Fibroblast of lung (primary cell): Measurements from ENCODE around the gene STRC. TPM values are rescaled to one million over a fixed set of nuclear protein-coding genes. Genes with fewer than 3 reads are reported as not detected.
A peak's percentile ranks its signal among the peaks of the same experiment; 100 is the strongest.
"Not testable (repeated sequence)": the region's sequence is repeated elsewhere in the genome, so short reads cannot be mapped to it uniquely, and the experiment has no call there.

Experiments
- DNase-seq, 2 donors: peaks; one replicate each; pipeline versions ENCODE4 v3.0.0 to v3.0.0-alpha.2; 2010; ENCODE audit warnings: low read depth in 2 of 2
- H2AFZ ChIP-seq: 2 replicates; pipeline ENCODE4 v1.5.1; 2012; ENCODE audit warnings: low read length, control low read depth, inconsistent platforms
- H3K27ac ChIP-seq: 2 replicates; pipeline ENCODE4 v1.5.1; 2011; ENCODE audit warnings: low read length, control low read depth; ENCODE audit not compliant: insufficient read depth
- H3K27me3 ChIP-seq: 2 replicates; pipeline ENCODE4 v1.5.1; 2011; ENCODE audit warnings: mild to moderate bottlenecking, low read length; ENCODE audit not compliant: control insufficient read depth, insufficient read depth
- H3K36me3 ChIP-seq: 2 replicates; pipeline ENCODE4 v1.5.1; 2011; ENCODE audit warnings: low read length; ENCODE audit not compliant: control insufficient read depth, insufficient read depth
- H3K4me1 ChIP-seq: 2 replicates; pipeline ENCODE4 v1.5.1; 2011; ENCODE audit warnings: low read length; ENCODE audit not compliant: control insufficient read depth, insufficient read depth; ENCODE audit errors: extremely low read depth
- H3K4me2 ChIP-seq: 2 replicates; pipeline ENCODE4 v1.5.1; 2011; ENCODE audit warnings: low read length, control low read depth; ENCODE audit not compliant: insufficient read depth; ENCODE audit errors: extremely low read depth
- H3K4me3 ChIP-seq, 4 experiments: fragments of 200-600 bp in 1 of 4; sonication (generic) in 1 of 4; replicated peaks in 1 of 4; 2 replicates each; pipeline ENCODE4 v1.5.1; 2011 to 2016; ENCODE audit warnings: low read length in 4 of 4, low read depth in 3 of 4, mild to moderate bottlenecking in 3 of 4, control low read depth in 2 of 4, inconsistent platforms in 1 of 4, mixed read lengths in 1 of 4; ENCODE audit not compliant: insufficient read depth in 1 of 4; ENCODE audit errors: control extremely low read depth in 1 of 4
- H3K79me2 ChIP-seq: 2 replicates; pipeline ENCODE4 v1.5.1; 2012; ENCODE audit warnings: mild to moderate bottlenecking, low read length, inconsistent platforms; ENCODE audit not compliant: control insufficient read depth, insufficient read depth
- H3K9ac ChIP-seq: 2 replicates; pipeline ENCODE4 v1.5.1; 2011; ENCODE audit warnings: mild to moderate bottlenecking, low read length, control low read depth; ENCODE audit not compliant: insufficient read depth
- H3K9me3 ChIP-seq: 2 replicates; pipeline ENCODE4 v1.5.1; 2012; ENCODE audit warnings: low read depth, low read length; ENCODE audit not compliant: control insufficient read depth, insufficient read depth
- H4K20me1 ChIP-seq: 2 replicates; pipeline ENCODE4 v1.5.1; 2011; ENCODE audit warnings: low read length; ENCODE audit not compliant: control insufficient read depth, insufficient read depth; ENCODE audit errors: extremely low read depth
- polyA plus RNA-seq, 2 donors: library from polyadenylated mRNA; depleted of rRNA in 1 of 2; stranded (reverse) in 1 of 2; unstranded in 1 of 2; fragments of >200 nt; gene quantifications; 2 replicates each; pipeline ENCODE4 v1.2.1, GENCODE V29; 2011 to 2012; ENCODE audit warnings: missing spikeins in 1 of 2
- total RNA-seq: library from RNA; depleted of rRNA; stranded (reverse); fragments of >200 nt; gene quantifications from 2 replicates; pipeline ENCODE4 v1.2.1, GENCODE V29; 2014

The STRC gene
- total and polyA plus RNA-seq, 2 donors (not counting 1 experiment from before 2014, with no cell fraction given): 0.17 TPM; not detected in 1

DNA sequence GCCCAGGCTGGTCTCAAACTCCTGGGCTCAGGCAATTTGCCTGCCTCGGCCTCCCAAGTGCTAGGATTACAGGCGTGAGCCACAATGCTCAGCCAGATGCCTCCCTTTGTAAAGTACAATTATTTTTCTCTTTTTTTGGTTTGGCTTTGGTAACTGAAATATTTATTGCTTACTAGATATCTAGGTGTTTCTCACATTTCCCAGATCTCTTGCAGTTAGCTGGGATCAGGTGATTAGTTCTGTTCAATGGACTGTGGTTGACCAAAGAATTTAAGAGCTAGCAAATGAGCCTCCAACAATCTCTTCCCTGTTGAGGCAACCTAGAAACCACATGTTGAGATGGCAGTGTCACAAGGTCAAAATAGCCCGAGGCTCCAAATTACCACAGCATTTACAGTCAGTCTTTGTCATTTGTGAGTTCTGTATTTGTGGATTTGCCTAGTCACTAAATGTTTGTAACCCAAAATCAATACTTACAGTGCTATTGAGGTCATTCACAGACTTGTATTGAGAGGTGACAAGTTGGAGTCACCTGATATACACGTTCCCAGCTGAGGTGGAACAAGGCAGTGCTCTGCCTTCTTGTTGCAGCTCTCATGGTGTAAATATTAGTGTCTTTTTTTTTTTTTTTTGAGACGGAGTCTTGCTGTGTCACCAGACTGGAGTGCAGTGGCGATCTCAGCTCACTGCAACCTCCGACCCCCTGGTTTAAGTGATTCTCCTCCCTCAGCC lies 3.6 kb upstream of the STRC start:
- H4K20me1 ChIP-seq, H3K27me3 ChIP-seq, H3K4me1 ChIP-seq, H3K9me3 ChIP-seq, DNase-seq, H3K9ac ChIP-seq, H3K36me3 ChIP-seq, H2AFZ ChIP-seq, H3K4me2 ChIP-seq, H3K27ac ChIP-seq, H3K4me3 ChIP-seq, H3K79me2 ChIP-seq: not testable (repeated sequence)

DNA sequence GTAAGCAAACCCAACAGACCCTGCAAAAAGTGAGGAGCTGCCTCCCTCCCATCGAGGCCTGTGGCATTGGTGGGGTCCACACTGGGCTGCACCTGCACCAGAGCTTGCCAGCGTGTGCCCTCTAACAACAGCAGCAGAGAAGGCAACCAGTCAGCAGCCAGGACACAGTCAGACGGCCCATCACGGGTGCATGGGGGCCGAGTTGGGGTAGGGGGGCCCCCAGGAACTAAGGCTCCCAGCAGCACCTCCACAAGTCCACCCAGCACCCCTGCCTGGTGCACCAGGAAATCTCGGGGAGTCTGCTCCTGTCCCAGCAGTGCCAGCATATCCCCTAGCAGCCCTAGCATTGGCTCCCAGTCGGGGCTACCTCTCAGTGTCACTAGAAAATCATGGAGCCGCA lies 850 bp downstream of the STRC start:
- H3K4me3 ChIP-seq, H4K20me1 ChIP-seq, H3K9ac ChIP-seq, H3K27me3 ChIP-seq, H2AFZ ChIP-seq, H3K27ac ChIP-seq, H3K4me2 ChIP-seq, H3K79me2 ChIP-seq, DNase-seq, H3K4me1 ChIP-seq, H3K9me3 ChIP-seq, H3K36me3 ChIP-seq: not testable (repeated sequence)

DNA sequence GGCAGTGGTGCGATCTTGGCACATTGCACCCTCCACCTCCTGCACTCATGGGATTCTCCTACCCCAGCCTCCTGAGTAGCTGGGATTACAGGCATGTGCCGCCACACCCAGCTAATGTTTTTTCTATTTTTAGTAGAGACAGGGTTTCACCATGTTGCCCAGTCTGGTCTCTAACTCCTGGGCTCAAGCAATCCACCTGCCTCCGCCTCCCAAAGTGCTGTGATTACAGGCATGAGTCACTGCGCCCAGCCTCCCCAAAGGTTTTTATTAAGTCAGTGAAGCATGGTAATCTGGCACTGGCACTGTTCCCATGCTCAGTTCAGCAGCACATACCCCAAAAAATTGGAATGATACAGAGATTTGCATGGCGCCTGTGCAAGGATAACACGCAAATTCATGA lies 16.4 kb downstream of the STRC start:
- not testable (repeated sequence) for H3K4me3 ChIP-seq, H3K9ac ChIP-seq, H3K27me3 ChIP-seq, H2AFZ ChIP-seq, H3K36me3 ChIP-seq, H3K4me1 ChIP-seq, H3K9me3 ChIP-seq, H3K27ac ChIP-seq, H3K4me2 ChIP-seq, H3K79me2 ChIP-seq, H4K20me1 ChIP-seq
- DNase-seq: peak in 1 of 2 donors; percentile 36

DNA sequence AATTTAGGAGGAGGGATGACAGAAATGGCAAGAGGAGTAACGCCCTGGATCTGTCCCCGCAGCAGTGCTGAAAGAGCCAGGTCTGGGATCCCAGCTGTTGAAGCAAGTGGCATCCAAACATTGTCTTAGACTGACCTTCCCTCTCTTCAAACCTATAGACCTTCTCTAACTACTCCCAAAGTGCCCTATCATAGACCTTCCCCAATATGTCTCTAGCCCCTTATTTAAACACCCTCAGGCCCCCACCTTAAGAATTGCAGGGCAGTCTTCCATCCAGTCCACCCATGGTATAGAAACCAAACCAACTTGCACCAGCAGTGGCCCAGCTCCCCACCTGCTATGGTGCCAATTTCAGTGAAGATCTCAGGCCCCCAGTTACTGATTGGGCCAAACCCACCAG lies 18.4 kb downstream of the STRC start:
- not testable (repeated sequence) for H3K4me3 ChIP-seq, H4K20me1 ChIP-seq, H3K27ac ChIP-seq, H3K27me3 ChIP-seq, H3K9ac ChIP-seq, H3K79me2 ChIP-seq, H3K4me1 ChIP-seq, H3K4me2 ChIP-seq, DNase-seq, H3K9me3 ChIP-seq, H2AFZ ChIP-seq, H3K36me3 ChIP-seq

DNA sequence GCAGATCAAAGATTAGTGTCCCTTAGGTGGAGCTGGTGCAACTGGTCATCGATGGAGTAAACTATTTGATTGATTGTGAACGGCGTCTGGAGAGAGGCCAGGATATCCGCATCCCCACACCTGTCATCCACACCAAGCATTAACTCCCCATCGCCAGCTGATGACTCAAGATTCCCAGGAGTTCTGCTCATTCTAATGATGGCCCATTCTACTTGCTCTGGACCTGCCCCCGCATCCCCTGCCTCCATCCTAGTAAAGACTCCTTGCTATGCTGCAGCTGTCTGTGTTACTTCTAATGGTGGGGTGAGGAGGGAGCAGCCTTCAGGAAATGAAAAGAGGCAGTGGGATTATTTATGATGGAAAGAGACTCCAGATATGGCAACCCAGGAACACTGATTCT lies 19.5 kb downstream of the STRC start:
- not testable (repeated sequence) for H3K27me3 ChIP-seq, H4K20me1 ChIP-seq, H3K79me2 ChIP-seq, H3K9me3 ChIP-seq, H3K27ac ChIP-seq, H3K4me3 ChIP-seq, H3K9ac ChIP-seq, DNase-seq, H3K4me2 ChIP-seq, H2AFZ ChIP-seq, H3K4me1 ChIP-seq, H3K36me3 ChIP-seq

DNA sequence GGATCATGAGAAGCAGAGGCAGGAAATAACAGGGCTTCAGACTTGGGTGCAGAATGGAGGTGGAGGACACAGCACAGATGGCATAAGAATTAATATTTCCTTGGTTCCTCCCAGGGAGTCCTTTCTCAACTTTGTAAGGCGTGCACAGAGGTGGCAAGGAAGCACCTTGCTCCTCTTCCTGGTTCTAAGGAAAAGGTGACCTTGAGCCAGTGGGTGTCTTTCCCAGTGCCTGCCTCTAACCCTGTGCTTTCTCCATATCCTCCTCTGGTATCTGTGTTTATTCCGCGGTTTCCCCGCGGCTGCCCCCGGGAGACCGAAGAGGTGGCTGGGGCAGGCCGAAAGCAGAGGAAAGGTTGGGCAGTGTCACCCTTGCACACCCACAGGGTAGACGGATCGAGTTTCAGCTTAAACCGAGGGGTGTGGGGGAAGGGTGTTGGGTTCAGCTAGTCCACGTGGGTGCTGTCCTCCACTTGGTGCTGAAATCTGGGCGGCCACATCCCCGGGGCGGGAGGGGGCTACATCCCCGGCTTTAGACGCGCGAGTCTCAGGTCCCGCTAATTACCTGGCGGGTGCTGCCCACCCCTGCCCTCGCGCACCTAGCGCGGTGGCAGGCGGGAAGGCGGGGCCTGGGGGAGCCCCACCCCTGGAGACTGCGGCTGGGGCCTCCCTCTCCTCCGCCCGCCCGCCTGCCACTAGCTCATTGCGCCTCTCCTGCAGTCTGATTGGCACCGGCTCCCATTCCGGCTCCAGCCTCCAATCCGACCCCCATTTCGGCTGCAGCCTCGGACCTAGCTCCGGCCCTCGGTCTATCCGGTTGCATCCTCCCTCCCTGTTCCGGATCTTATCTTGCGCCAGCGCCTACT lies 25.0 kb downstream of the STRC start, which contains the start of gene CKMT1B:
Gene CKMT1B (plus strand): TSS at position 700 of the 863 bp plus-strand sequence. CDS start 192 bp downstream, outside the sequence.
- H3K9me3 ChIP-seq, H3K9ac ChIP-seq, H3K79me2 ChIP-seq, H3K36me3 ChIP-seq, H4K20me1 ChIP-seq, H3K4me3 ChIP-seq, H3K27ac ChIP-seq, H3K4me1 ChIP-seq, H2AFZ ChIP-seq, DNase-seq, H3K4me2 ChIP-seq, H3K27me3 ChIP-seq: not testable (repeated sequence)
